HuH-7 (cell line): Measurements from ENCODE around the gene SPTB.

Experiments
- DNase-seq: peaks from one replicate; pipeline ENCODE4 v3.0.0; 2011; ENCODE audit warnings: low spot score

Gene SPTB

DNA sequence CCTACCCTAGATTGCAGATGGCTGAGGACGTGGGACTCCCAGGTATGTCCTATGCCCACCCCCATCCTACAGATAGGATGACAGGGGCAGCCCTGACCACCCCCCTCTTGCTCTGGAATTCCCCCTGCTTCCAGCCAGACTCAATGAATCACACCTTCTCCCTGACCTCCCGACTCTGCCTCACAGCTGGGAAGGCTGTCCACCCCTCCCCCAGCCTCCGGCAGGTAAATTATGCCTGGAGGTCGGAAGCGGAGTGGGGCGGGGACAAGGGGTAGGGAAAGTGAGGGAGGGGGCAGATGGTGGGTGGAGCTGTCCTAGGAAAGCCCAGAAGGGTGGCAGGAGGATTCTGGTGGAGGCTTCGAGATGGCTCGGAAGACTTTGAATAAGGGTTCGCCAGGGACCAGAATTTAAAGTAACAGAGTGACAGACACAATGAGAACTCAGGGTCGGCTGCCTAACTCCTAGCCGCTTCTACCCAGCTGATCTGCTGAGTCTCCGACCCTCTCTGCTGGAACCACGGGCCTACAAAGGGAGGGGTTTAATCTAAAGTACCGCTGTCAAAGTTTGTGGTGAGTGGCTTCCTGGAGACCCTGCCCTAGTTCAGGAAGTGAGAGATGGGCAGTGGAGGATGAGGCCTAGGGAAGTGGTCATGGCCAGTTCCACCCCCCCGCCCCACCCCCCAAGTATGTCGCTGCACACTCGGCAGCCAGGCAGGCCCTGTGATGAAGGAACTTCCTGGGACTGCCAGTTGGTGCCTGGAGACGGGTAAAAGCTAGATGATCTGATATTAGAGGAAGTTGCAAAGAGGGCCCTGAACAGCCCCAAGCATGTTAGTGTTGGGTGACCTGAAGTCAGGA lies 171.3 kb downstream of the SPTB start:
- DNase-seq: no peak

DNA sequence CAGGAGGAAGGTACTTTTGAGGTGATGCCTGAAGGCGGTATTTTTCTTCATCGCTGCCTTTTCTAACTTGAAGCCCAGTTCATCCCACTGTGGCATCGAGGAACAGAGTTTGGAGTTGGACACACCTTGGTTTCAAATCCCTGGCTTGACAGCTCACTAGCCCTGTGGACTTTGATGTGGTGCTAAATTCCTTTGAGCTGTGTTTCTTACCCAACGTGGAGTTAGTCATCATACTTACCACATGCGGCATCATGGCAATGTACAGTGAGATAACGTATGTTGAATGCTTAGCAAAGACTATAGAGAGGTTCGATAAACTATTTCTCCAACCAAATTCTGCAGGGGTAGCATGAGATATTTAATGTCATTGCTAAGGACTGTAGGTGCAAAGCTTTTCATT lies 172.0 kb downstream of the SPTB start:
- peak; percentile 33 for DNase-seq

DNA sequence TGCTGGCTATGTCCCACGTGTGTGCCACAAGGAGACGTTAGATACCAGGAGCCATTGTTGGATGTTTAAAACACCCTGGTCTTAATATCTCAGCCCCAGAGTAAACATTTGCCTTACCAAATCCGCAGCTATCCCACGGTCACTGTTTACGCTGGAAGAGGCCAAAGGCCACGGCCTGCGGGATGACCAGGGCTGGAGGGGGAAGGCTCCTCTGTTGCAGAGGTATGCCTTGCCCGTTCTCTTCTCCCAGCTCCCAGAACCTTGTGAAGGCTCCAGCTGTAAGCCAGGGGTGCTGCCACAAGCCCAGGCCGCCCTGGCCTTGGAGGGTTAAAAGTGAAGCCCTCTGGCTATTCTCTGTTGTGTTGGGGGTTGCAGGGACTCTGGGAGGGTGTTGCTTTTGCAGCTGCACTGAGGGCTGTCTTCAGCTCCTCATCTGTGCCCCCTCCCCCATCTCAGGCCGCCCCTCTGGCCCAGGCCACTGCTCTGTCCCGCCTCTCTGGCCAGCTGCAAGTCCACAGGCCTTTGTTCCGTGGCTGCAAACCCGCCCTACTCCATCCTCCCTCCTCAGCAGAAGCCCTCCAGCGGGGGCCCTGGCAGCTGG lies 173.0 kb downstream of the SPTB start:
- peak; percentile 55 for DNase-seq

DNA sequence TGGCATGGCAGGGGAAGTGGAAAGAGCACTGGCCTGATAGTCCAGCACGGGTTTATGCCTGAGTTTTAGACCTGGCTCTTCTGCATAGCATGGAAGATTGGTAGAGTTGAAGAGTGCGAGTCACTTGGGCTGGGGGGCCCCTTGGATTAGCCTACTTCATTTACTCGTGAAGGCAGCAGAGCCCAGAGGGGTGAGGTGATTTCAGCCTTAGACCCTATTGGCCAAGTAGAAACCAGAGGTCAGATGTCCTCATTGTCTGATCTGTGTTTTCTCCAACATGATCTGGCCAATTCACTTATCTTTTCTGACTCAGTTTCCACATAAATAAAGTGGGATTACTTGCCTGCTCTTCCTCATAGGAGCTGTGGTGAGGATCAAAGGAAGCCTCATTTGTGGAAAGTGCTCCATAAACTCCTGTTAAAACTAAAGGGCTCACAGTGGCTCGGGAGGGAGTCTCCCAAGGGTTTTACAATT lies 173.6 kb downstream of the SPTB start:
- no peak for DNase-seq

DNA sequence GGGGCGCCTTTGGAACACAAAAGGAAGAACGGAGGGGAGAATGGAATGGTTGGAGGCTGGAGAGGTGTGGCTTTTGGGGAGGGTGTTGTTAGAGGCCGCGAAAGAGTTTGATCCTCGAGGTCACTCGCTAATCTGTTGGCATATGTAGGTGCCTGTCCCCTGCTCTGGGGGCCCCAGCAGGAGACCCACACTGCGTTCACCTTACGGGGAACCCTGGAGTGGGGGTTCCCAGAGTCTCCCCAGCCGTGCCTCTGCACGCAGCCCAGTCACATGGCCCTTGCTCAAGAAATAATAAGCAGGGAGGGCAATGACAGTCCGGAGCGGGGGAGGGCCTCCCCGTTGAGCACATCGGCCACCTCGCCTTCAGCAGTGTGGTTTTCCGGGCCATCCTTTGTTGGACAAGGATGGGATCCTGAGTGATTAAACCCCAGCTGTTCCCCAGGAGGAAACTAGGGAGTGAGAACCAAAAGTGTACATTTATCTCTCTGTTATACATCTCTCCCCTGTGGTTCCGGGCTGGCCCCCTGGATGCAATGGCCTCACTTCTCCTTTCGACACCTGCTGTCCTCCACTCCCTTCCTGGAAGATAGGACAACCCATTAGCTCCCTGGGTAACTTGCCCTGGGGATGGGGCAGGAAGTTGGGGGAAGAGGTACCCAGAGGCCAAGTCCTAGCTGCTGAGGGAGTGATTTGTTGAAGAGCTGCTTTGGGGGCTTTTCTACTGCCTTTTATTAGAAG lies 174.2 kb downstream of the SPTB start:
- DNase-seq: no peak

DNA sequence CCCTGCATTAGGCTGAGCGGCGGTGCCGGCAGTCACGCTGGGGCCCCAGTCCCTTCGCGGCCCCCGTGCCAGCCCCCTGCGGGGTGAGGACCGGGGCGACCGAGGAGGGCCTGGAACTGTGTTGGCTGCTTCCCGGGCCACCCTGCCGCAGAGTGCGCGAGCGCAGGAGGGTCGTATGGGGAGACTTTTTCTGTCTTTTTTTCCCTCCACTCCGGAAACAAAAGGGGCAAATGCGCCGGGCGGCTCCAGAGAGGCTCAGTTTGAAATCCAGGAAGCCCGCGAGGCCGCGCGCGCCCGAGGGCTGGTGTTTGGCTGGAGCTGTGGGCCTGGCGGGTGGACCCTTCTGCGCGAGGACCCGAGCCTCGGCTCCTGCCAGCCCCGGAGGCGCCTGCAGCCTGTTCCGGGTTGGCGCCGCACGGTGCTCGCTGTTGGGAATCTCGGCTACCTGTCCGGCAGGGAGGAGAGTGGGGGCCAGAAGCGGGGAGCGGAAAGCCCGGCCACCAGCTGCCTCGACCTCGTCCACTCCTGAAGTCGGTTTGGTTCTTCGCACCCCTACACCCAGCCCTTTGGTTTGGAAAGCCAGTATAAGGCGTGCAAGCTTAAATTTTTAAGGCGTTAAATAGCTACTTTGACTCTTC lies 174.8 kb downstream of the SPTB start:
- no peak for DNase-seq

DNA sequence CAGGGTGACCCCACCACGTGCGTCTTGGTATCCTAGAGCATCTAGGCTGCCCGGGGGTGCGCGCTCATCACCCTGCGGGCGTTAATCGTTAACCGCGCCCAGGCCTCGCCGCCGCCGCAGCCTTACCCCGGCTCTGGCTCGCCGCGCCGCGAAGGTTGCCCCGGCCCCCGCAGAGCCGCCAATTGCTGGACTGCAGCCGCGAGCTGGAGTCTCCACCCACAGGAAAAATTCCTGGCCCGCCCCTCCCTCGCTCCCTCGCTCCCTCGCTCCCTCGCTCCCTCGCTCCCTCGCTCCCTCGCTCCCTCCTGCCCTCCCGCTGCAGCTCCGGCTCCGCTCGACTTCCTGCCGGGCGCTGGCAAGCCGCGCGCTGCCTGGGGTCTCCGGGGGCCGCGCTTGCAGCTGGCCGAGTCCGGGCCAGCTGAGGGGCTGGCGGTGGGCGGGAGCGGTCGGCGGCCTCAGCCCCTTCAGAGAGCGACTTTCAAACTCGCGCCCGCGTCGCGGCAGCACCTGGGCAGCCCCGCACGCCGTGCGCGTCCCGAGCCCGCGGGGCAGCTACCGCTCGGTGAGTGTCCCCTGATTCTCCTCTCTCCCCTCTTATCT lies 175.5 kb downstream of the SPTB start, which contains the start of gene PLEKHG3:
PLEKHG3 (plus strand) TSS at position 282 of the 600 bp plus-strand sequence. CDS start 23,208 bp downstream, outside the sequence.
- DNase-seq: peak; percentile 72

DNA sequence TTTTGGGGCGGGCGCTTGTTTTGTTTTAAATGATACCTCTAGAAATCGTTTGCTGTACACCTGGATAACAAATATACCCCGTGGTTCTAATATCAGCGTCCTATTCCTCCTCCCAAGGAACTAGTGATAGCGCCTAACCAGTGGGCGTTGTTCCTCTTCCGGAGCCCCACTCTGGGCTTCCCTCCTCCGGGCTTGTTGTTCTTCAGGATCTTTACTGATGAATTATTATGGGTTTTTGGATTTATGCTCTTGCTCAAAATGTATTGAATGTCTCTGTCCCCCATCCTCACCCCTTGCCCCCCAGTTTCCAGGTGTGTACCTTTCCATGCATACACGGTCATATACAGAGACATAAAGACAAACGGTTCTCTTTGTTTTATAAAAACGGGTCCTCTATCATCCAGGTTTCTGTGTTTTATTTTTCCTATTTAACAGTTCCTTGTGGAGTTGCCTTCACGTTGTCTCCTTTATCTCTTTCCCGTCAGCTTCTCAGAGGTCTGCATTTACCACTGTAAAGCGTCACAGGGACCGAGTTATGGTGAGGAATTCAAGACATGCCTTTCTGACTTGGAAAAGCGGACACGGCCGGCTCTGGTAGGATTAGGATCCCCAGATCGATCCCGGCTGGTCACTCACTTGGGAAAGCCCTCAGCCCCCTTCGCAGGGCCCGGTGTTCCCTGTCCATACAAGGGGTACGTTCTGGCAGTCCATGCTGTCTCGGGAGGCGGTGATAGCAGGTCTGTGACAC lies 176.1 kb downstream of the SPTB start:
- DNase-seq: no peak

DNA sequence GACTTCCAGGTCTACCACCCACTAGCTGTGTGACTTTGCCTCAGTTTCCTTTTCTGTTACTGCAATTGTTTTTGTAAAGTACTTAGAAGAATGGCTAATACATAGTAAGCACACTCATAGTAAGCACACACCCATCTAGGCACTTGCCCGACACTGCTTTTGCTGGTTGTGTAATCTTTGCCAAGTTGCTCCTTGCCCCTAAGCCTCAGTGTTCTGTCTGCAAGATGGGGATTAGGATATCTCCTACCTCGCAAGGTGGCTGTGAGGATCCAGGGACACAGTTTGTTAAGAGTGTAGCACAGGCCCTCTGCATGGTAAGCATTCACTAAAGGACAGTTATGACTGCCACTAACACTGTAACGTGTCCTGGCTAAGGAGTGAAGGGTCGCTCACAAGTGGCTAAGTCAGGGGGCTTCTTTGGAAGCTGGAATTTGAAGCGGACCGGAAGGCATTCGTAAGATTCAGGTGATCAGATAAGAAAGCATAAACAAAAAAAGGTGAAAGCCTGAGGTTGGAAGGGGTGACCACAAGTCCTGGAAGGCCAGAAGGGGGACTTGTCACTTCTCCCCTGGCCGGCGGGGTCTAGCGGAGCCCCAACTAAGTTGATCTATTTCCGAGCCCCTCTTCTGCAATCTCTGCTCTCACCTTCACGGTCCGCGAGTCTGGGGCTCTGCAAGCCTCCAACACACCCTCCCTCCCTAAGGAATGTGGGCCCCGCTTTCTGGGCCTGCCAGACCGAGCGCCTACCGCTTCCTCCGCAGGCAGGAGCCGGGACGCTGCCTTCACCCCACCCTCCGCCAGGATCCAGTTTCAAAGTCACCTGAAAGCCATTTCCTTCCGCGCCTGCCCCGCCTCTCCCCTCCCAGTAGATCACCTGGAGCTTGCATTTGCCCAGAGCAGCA lies 177.0 kb downstream of the SPTB start:
- DNase-seq: no peak

DNA sequence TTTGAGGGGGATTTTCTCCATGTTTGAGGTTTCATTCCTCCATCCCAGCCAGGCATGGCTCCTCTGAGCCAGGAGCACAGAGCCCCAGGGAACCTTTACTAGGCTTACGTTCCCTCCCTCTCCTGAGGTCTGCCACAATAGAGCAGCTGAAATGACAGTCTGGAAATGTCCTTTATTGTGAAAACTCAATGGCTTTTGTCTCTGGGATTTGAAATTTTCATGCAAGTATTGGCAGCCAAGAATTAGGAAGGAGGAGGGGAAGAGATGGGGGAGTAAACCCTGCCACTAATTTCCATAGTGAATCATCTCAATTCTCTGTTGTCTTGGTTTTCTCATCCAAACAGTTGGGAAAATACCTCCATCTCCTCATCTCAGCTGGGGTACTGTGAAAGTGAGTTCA lies 178.0 kb downstream of the SPTB start:
- DNase-seq: no peak

DNA sequence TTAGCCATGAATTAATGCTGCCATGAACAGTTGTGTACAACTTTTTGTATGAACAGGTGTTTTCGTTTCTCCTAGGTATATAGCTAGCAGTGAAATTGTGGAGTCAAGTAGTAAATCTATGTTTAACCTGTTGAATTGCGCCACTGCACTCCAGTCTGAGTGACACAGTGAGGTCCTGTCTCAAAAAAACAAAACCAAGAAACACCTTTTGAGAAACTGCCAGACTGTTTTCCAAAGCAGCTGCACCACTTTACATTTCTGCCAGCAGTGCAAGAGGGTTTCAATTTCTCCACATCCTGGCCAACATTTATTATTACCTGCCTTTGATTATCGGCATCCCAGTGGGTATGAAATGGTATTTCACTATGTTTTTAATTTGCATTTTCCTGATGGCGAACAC lies 178.8 kb downstream of the SPTB start:
- DNase-seq: no peak

DNA sequence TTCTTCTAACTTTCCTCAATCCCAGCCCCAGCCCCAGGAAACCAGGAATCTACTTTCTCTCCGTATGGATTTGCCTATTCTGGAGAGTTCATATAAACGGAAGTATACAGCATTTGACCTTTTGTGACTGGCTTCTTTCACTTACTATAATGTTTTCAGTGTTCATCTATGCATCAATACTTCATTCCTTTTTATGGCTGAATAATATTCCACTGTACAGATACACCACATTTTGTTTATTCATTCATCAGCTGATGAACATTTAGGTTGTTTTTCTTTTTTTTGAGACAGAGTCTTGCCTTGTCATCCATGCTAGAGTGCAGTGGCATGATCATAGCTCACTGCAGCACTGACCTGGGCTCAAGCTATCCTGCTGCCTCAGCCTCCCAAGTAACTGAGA lies 179.4 kb downstream of the SPTB start:
- DNase-seq: no peak

DNA sequence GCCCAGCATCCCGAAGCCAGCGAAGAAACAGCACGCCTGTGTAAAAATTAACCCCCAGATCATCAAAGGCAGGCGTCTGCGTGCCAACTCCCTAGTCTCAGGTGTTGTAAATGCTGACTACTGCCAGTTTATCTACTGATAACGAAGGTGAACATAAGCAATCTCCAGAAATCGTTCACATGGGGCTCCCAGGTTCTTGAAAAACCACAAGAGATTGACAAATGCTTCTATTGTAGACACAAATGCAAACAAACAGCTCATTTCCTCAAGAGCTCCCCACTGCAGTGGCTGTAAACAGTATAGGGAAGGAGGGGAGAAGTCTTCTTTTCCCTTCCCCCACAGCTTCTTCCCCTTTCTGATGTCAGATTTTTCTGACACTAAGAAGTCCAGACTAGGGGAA lies 180.8 kb downstream of the SPTB start:
- no peak for DNase-seq

DNA sequence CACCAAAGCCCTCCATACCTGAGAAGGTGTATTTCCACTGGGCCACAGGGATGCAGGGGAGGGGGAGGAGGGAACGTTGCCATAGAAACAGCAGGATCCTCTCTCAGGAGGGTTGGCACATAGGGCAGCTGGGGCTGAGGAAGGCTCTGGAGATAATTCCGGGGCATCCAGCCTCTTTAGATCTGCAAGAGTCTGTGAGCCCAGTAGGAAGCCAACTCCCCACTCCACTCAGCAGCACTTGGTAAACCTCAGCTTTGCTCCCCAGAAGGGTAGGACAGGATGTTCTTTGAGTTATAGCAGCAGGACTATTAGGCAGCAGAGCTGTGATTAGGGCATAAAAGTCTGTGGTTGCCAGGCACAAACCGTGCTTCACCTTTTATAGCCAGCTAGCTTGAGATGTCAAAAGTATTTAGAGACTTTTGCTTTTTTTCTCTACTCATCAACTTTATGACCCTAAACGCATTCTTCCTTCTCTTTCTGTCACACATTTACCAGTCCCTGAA lies 183.3 kb downstream of the SPTB start:
- no peak for DNase-seq
